SK-N-SH (cell line): ENCODE data around the gene PARD3.

Source experiments
- EZH2phosphoT487 ChIP-seq: fragments of 200-600 bp; sonication (generic); IDR thresholded peaks from 2 replicates; pipeline ENCODE4 v1.6.1; 2017; ENCODE audit warnings: low read depth, mixed run types, mild to moderate bottlenecking, antibody characterized with exemption, moderate library complexity, borderline replicate concordance
- FOXJ3 ChIP-seq: sonication (generic); formaldehyde crosslinking; IDR thresholded peaks from 2 replicates; pipeline ENCODE4 v1.5.1; 2020; ENCODE audit warnings: mild to moderate bottlenecking, missing genetic modification reagents
- GABPA ChIP-seq: IDR thresholded peaks from 2 replicates; pipeline ENCODE4 v1.4.0; 2012; ENCODE audit warnings: low read depth, mild to moderate bottlenecking
- GATA2 ChIP-seq: sonication (generic); formaldehyde crosslinking; IDR thresholded peaks from 2 replicates; pipeline ENCODE4 v1.5.0; 2020; ENCODE audit warnings: mild to moderate bottlenecking, missing genetic modification reagents
- RCOR1 ChIP-seq: fragments of 150-350 bp; IDR thresholded peaks from 2 replicates; pipeline ENCODE4 v1.6.1; 2017; ENCODE audit warnings: antibody characterized with exemption, low read length
- RFX5 ChIP-seq: IDR thresholded peaks from 2 replicates; pipeline ENCODE4 v1.6.1; 2012; ENCODE audit warnings: mild to moderate bottlenecking, improper control_type of control experiment, low read length
- TAF1 ChIP-seq: IDR thresholded peaks from 2 replicates; pipeline ENCODE4 v1.6.1; 2012; ENCODE audit warnings: low read depth, mild to moderate bottlenecking, low read length, moderate library complexity, borderline replicate concordance
- YY1 ChIP-seq: IDR thresholded peaks from 2 replicates; pipeline ENCODE4 v1.4.0; 2012; ENCODE audit warnings: low read depth, mild to moderate bottlenecking
- TF ChIP-seq, protein P1 (sequence below): fragments of 200-600 bp; sonication (generic); IDR thresholded peaks from 2 replicates; pipeline ENCODE4 v1.6.1; 2017; ENCODE audit warnings: antibody characterized with exemption, mild to moderate bottlenecking, moderate library complexity
- TF ChIP-seq, protein P2 (sequence below): IDR thresholded peaks from 2 replicates; pipeline ENCODE4 v1.6.1; 2012; ENCODE audit warnings: mild to moderate bottlenecking, low read depth, low read length, moderate library complexity

DNA sequence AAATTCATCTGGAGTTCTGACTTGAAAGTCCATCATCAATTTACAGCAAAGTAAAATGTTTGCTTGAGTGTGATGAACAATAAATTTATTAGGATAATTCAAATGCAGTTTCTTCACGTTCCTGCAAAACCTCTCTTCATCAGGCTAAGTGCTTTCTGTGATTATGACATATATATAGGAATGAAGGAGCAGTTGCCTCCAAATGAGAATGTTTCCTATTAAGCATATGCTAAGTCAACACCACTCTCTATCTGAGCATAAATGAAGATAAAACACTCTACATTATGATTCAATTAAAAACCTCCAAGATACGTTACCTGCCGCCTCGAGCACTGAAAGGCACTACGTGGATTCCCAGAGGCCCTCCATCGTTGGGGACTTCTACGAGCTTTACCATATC, 416.1 kb downstream of the PARD3 start:
- TF ChIP-seq, protein P1, sequence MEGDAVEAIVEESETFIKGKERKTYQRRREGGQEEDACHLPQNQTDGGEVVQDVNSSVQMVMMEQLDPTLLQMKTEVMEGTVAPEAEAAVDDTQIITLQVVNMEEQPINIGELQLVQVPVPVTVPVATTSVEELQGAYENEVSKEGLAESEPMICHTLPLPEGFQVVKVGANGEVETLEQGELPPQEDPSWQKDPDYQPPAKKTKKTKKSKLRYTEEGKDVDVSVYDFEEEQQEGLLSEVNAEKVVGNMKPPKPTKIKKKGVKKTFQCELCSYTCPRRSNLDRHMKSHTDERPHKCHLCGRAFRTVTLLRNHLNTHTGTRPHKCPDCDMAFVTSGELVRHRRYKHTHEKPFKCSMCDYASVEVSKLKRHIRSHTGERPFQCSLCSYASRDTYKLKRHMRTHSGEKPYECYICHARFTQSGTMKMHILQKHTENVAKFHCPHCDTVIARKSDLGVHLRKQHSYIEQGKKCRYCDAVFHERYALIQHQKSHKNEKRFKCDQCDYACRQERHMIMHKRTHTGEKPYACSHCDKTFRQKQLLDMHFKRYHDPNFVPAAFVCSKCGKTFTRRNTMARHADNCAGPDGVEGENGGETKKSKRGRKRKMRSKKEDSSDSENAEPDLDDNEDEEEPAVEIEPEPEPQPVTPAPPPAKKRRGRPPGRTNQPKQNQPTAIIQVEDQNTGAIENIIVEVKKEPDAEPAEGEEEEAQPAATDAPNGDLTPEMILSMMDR = no peak
- TF ChIP-seq TAF1 = no peak
- no peak for TF ChIP-seq EZH2phosphoT487
- TF ChIP-seq RFX5 = no peak
- TF ChIP-seq FOXJ3 (CRISPR knock-in tag) = no peak
- TF ChIP-seq, protein P2, sequence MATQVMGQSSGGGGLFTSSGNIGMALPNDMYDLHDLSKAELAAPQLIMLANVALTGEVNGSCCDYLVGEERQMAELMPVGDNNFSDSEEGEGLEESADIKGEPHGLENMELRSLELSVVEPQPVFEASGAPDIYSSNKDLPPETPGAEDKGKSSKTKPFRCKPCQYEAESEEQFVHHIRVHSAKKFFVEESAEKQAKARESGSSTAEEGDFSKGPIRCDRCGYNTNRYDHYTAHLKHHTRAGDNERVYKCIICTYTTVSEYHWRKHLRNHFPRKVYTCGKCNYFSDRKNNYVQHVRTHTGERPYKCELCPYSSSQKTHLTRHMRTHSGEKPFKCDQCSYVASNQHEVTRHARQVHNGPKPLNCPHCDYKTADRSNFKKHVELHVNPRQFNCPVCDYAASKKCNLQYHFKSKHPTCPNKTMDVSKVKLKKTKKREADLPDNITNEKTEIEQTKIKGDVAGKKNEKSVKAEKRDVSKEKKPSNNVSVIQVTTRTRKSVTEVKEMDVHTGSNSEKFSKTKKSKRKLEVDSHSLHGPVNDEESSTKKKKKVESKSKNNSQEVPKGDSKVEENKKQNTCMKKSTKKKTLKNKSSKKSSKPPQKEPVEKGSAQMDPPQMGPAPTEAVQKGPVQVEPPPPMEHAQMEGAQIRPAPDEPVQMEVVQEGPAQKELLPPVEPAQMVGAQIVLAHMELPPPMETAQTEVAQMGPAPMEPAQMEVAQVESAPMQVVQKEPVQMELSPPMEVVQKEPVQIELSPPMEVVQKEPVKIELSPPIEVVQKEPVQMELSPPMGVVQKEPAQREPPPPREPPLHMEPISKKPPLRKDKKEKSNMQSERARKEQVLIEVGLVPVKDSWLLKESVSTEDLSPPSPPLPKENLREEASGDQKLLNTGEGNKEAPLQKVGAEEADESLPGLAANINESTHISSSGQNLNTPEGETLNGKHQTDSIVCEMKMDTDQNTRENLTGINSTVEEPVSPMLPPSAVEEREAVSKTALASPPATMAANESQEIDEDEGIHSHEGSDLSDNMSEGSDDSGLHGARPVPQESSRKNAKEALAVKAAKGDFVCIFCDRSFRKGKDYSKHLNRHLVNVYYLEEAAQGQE = no peak
- no peak for TF ChIP-seq GABPA
- no peak for TF ChIP-seq YY1
- TF ChIP-seq GATA2 (CRISPR knock-in tag) = no peak
- TF ChIP-seq RCOR1 = no peak
